OCI-LY3 (cell line): ENCODE results near the gene POLK.

Source experiments
- EZH2phosphoT487 ChIP-seq: fragments of 200-600 bp; shearing (Covaris generic); IDR thresholded peaks from 2 replicates; pipeline ENCODE4 v1.6.1; 2018; ENCODE audit warnings: antibody characterized with exemption, mixed run types, low read depth
- TF ChIP-seq, protein P1 (sequence below): fragments of 200-600, 300-600 bp; sonication (generic); IDR thresholded peaks from 2 replicates; pipeline ENCODE4 v1.5.1; 2014; ENCODE audit warnings: antibody characterized with exemption, low read length, low read depth

DNA sequence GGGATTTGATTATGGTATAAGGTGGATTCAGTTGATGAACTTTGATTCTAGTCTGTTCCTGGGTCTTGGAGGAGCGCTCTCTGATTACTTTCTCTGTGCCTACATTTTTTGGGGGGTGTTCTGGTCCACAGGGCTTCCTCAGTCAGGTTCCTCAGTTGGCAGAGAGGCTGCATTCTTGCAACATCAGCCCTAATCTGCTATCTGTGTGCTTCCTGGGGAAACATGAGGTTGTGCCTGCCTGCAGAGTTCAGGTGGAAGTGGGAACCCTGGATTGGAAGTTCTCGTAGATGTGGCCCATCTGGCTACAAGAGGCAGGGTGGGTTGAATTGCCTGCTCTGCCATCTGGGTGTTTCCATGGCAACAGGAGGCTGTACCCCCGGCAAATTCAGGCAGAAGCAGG is 24.5 kb downstream of the POLK start:
- TF ChIP-seq, protein P1, sequence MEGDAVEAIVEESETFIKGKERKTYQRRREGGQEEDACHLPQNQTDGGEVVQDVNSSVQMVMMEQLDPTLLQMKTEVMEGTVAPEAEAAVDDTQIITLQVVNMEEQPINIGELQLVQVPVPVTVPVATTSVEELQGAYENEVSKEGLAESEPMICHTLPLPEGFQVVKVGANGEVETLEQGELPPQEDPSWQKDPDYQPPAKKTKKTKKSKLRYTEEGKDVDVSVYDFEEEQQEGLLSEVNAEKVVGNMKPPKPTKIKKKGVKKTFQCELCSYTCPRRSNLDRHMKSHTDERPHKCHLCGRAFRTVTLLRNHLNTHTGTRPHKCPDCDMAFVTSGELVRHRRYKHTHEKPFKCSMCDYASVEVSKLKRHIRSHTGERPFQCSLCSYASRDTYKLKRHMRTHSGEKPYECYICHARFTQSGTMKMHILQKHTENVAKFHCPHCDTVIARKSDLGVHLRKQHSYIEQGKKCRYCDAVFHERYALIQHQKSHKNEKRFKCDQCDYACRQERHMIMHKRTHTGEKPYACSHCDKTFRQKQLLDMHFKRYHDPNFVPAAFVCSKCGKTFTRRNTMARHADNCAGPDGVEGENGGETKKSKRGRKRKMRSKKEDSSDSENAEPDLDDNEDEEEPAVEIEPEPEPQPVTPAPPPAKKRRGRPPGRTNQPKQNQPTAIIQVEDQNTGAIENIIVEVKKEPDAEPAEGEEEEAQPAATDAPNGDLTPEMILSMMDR: no peak
- no peak for TF ChIP-seq EZH2phosphoT487
